Activated CD4-positive, alpha-beta T cell treated with anti-CD3 and anti-CD28 coated beads, Interleukin-2, amount 50 U/mL, for 16 hours (primary cell): ENCODE measurements around the gene SMIM36.
"Not testable (repeated sequence)": the region's sequence is repeated elsewhere in the genome, so short reads cannot be mapped to it uniquely, and the experiment has no call there.

Source experiments
- DNase-seq: peaks from one replicate; pipeline ENCODE4 v3.0.0-alpha.2; 2020

Gene SMIM36

DNA sequence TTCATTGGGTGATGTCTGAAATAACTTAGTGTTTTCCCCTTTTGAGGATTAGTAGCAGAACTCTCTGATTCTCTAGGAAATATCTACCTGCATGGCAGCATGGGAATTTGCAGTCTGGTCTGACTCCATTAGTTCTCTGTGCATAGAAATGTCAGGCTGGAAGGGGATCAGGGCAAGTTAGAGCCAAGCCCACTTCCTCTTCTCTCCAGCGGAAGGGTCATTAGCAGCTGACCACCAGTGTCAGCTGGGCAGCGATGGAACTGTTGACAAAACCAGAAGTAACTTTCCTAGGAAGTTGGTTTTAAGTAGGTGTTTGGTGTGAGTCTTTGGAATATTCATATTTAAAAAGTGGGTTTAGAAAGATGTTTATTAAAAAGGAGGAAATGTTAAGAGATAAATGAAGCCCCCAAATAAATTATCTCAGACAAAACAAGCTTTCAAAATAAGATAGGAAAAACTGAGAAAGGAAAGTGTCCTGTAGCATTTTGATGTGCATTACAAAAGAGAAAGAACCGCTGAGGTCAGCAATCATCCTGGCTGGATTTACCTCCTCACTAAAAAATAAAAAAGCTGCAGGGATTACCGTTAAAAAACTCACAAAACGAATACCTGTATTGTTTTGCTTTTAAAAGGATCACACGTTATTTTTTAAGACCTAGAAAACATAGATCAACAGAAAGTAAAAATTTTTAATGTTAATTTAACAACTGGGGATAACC lies 57.3 kb downstream of the SMIM36 start:
- DNase-seq, result no peak

DNA sequence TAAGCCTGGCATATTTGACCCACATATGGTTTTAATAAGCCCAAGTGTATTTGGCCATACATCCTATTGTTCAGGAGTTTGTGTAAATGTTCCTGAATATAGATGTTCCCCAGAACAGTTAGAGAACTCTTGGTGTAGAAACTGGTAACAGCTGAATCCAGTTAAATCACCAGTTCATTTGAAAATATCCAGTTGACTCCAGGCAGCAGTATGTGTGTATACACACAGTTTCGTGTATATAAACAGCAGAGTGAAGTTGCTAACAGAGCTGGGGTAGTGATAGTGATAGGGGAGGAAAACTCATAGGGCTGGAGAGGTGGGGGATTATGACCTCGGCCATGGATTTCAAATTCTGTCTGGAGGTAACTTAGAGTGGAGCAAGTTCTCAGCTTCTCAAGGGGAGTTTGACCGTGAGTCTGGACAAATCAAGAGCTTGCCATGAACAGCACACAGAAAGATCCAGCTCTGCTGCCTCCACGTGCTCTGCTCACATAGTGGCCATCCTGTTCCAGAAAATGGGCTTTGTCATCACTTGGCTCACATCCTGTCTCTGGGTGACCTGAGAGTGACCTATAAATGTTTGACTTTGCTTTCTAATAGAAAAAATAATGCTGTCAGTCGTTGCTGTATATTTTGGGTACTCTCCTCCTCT lies 59.0 kb downstream of the SMIM36 start:
- DNase-seq, result no peak

DNA sequence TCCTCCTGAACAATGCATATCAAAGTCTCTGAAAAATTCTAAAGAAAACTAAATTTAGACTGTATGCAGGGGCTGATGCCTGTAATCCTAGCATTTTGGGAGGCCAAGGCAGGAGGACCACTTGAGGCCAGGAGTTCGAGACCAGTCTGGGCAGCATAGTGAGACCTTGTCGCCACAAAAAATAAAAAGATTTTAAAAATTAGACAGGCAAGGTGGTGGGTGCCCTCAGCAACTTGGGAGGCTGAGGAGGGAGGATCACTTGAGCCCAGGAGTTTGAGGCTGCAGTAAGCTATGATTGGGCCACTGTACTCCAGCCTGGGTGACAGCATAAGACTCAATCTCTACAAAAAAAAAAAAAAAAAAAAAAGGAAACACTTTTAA lies 59.5 kb downstream of the SMIM36 start:
- no peak for DNase-seq

DNA sequence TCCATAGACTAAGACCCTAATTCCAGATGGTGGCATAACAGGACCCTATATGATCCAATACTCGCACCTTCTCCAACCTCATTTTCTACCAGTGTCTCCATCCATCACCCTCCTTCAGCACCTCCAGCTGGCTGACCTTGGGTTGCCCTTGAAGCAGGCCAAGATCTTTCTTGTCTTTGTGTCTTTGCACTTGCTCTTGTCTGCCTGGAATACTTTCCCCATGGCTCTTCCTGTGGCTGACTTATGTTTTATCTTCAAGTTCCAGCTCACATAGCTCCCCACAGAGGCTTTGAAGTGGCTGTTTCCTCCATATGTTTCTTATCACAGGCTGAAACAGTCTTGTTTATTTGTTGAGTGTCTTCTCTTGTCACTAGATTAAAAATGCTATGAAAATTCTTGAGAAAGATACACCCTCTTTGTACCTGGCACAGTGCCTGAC lies 60.0 kb downstream of the SMIM36 start:
- no peak for DNase-seq

DNA sequence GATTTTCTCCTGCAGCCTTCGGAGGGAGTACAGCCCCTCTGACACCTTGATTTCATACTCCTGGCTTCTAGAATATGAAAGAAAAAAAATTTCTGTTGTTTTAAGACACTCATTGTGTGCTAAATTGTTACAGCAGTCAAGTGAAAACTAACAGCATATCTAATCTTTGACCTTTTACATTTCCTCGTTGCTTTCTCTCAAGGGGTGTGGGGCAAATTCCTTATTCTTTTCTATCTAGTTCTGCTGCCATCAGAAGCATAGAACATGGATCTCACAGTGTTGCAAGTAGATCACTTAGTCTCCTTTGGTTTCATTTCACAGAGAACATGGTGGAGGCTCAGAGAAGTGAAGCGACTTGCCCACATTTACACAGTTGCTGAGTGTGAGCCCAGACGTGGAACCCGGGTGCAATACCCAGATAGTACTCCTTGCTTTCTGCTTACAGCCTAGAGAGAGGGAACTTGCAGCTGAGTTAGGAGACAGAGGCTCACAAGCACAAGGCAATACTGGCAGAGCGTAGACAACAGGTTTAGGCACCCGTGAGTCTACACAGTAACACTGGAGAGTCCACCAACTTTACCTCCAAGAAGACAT lies 60.9 kb downstream of the SMIM36 start:
- DNase-seq, result no peak

DNA sequence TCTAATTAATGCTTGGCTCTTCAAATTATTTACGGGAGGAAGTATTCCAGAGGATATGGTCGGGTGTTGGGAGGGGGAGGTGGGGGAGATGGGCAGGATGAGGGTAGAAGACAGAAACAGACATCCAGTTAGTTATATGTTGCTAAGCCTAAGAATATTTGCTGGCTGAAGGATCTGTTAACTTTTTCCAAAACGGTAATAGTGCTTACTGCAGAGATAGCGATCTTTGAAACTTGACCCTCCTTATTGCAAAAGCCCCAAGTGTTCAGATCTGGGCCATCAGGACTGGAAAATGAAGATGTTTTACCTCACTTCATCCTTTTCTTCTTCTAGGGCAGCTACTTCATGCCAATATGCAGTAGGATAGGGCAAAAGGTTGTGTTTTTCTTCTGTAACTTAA lies 62.6 kb downstream of the SMIM36 start:
- no peak for DNase-seq

DNA sequence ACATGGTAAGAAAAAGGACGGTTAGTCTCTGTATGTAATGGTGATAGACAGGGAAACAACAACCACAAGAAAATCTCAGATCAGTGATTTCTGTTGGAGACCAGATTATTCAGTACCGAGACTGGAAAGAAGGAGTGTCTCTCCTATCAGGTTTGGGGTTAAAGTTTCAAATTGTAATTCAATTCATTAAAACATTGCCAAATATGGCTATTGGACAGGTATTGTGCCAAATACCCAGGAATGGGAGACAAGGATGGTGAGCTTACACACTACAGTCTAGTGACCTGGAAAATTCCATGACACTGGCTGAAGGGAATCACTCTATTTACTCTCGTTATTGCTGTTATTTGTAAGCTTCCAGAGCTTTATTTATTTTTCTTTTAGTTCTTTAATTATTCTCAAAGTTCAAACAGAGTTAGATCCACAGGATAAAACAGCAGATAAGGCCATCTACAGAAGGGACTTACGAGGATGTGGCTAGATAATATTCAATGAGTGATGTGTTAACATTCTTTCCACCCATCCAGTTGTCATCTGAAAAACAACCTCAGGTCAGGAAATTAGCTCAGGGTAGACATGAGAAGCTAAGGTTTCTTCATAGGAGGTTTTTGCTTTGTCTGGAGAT lies 64.6 kb downstream of the SMIM36 start:
- no peak for DNase-seq

DNA sequence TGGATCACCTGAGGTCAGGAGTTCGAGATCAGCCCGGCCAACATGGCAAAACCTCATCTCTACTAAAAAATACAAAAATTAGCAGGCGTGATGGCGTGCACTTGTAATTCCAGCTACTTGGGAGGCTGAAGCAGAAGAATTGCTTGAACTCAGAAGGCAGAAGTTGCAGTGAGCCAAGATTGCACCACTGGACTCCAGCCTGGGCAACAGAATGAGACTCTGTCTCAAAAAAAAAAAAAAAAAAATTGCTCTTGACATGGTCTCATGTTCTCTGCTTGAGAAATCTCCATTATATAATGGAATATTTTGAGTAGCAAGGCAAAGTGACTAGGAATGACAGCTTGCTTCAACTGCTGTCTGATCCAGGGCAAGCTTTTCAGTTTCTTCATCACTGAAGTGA lies 65.2 kb downstream of the SMIM36 start:
- not testable (repeated sequence) for DNase-seq

DNA sequence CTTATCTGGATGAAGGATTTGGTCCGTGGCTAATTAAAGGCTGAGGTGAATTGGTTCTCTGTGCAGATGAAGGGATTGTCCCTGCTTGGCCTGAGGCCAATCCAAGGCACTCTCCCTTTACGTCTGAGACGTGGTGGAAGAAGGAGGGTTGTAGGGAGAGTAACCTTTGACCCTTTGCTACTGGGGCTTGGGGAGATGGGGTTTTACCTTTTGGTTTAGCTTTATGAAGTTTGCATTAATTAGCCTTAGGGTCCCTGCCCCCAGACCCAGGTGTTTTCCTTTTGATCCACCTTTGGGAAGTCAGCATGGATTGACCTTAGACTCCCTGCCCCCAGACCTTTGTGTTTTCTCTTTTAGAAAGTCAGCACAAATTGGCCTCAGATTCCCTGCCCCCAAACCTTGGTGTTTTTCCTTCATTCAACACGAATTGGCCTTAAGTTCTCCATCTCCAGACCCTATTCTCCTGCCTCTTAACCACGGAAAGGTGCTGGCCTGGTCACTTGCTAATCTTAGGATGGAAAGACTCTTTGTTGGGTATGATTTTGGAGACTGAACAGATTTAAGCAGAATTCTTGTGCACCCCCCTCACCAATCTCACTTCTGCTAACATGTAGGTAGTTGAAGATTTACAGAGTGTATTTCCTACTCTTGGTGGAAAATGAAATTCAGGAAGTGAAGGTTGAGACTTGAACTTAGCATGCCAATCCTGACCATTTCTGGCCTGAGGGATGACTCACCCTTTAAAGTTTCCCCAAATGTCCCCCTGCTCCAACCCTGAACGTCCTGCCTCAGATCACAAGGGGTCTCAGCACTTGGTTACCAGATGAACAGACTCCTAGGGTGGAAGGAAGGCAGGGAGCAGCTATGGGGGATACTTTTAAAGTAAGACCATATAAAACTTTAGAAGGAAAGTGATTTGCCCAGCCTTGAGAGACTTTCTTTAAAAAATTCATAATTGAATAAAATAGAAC lies 66.5 kb downstream of the SMIM36 start:
- DNase-seq, result no peak

DNA sequence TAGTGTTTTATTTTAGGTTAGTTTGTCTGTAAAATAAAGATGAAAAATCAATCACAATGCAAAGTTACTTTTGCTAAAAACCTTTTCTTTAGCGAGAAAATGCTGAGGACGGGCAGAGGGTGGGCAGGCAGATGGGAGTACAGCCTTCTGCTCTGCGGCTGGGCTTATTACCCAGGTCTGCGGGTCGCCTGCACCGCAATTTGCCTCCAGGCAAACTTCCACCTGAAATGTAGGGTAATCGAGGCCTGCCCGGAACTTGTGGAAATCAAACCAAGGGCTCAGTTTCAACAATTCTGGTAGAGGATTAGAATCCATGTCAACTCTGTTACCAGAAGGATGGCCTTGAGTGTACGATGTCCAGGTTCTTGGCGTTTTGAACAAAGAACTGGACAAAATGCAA lies 67.3 kb downstream of the SMIM36 start:
- no peak for DNase-seq

DNA sequence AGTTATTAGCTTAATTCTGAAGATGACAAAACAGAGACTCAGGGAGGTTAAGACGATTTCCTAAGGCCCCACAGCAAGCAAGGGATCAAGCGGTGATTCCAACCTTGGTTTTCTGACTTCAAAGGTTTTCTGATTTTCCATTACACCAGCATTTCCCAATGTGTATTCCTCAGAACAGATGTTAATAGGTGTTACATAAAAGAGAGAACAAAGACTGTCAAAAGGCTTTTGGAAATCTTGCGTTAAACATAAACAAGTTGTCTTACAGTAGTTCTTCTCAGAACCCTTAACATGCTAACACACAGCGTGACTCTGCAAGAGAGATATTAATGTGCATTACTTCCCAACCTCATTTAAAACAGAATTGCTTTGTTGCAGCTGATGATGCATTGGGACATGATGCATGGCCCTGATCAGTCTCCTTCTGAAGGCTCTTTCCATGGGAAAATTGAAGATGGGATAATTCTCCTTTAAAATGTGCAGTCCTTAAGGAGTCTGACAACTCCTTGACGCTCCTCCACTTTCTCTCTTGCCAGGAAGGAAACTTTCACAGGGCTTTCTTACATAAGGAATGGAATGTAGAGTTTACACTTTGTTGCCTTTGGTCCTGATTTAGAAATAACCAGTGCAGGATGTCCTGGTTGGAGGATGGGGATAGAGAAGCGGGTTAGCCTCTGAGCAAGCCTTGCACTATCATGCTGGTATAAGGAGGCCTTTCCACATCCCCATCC lies 68.1 kb downstream of the SMIM36 start:
- DNase-seq, result no peak

DNA sequence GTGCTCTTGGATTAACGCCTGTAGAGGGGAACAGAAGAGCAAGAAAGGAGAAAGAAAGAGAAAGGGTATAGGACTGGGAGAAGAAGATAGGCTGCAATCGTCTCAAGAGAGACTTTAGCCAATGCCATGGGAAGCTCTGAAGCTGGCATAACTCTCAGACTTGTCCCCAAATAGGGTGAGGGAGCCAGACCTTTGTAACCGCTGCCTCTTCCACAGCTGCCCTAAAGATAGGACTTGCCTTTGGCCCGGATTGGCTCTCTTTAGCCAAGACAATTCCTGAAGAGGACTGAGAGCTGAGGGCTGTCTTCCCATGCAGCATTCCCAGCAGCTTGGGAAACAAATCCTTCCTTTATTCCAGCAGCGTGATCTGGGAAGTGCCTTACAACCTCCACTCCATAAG lies 68.8 kb downstream of the SMIM36 start:
- DNase-seq, result no peak

DNA sequence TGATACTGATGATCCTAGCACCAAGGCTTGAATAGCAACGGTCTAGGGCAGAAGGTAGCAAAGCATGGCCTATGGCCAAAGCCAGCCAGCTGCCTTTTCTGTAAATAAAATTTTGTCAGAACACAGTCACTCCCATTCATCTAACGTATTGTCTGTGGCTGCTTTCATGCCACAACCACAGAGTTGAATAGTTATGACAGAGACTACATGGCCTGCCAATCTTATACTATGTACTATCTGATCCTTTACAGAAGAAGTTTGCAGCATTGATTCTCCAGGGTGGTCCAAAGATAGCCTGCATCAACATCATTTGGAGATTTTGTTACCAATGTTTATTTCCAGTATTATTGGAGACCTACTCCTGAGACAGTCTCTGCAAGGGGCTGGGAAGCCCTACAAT lies 69.7 kb downstream of the SMIM36 start:
- no peak for DNase-seq

DNA sequence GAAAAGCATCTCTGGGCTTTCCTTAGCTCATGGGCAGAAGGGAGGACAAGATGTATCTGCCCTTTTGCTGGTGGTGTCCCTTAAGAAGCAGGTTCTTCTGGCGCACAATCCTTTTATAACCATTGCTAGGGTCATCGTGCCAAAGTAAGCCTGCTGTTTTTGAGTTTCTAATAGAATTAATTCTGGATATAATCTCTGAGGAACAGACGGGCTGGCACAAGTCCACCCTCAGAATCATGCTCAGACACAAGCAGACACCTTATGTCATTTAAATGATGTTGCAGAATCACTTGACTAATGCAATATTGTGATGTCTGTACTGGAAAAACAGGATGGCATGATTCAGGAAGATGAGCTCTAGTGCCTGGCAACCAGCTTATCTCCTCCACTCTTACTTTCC lies 70.9 kb downstream of the SMIM36 start:
- DNase-seq, result no peak

DNA sequence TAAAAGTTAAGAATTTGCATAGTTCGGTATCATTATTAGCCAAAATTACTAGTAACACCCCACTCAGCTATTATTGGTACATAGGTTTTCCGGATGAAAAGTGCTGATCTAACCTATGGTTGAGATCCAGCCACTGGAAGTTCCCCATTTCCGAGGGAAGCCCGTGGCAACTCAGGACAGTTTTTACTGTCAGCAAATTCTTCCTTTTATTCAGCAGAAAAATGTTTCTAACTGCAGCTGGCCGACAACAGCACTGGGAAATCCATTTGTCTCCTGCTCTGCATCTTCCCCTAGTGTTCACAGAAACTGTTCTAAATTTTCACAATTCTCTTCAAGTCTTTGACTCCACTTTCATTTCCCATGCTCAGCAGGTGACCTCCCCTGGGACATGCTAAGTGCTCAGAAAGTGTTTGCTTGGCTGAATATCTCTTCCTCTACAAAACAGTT lies 74.1 kb downstream of the SMIM36 start:
- DNase-seq, result no peak

DNA sequence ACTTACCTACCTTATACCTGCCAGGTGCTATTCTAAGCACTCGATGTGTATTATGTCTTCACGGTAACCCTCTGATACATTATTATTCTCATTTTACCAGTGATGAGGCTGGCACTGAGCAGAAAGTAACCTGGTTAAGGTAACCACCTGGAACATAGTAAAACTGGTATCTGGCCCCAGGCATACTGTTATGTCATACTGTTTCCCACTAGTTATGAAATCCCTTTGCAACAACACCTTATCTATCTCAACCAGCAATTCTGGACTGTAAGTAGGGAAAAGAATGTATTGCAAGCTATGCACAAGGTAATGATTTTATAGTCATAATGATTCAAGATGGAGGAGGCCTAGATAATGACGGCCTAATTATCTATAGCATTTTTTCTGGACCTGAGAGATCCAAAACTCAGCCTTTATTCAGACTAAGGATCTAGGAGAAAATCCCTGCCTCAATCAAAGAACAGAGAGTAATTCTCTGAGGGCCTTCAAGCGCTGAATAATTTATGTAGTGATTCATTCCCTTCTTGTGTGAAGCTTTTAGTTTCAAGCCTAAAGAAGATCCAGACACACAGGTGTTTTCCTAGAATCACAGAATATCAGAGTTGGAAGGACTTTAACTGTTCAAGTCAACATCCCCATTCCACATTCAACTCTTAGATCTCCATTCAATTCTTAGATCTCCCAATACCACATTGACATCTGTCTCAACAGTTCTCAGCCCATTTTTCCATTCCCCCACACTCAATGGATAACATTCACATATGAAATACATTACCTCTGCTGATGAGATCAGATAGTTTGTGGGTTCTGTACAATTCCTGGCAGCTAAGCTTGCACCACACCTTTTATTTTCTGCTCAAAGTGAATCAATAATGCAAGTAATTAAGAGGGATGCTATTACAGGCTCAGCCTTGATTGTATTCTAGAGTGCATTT lies 74.8 kb downstream of the SMIM36 start:
- DNase-seq, result no peak

DNA sequence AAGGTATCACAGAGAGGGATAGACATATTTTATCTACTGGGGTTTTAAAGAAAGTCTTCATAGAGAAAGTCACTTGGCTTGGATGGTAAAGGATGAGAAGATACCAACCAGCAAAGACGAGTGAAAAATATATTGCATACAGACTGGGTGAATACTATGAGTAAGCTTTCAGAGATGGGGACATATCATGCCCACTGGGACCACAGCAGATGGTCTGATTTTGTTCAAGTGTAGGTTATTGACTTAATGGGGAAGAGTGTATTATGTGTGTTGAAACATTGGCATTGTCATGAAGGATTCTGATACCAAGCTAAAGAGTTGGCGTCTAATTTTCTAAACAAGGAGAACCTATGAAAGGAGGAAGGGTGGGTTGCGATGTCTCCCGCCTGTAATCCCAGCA lies 75.8 kb downstream of the SMIM36 start:
- DNase-seq, result no peak

DNA sequence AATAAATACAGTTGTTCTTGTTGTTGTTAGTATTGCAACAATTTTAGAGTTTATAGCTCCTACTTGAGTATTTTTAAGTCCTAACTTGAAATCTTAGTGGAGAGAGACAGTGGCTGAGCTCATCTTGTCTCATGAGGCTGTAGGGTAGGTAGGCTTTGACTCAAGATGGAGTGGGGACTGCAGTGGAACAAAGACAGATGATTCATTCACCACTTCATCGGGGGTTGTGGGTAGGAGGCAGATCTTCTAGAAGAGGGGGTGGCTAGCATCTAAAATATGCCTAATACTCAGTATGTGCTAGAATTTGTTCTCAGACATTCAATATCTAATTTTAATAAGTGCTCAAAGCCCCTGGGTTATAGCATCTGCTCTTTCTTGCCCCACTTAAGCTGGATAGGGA lies 76.5 kb downstream of the SMIM36 start:
- peak; percentile 24 for DNase-seq

DNA sequence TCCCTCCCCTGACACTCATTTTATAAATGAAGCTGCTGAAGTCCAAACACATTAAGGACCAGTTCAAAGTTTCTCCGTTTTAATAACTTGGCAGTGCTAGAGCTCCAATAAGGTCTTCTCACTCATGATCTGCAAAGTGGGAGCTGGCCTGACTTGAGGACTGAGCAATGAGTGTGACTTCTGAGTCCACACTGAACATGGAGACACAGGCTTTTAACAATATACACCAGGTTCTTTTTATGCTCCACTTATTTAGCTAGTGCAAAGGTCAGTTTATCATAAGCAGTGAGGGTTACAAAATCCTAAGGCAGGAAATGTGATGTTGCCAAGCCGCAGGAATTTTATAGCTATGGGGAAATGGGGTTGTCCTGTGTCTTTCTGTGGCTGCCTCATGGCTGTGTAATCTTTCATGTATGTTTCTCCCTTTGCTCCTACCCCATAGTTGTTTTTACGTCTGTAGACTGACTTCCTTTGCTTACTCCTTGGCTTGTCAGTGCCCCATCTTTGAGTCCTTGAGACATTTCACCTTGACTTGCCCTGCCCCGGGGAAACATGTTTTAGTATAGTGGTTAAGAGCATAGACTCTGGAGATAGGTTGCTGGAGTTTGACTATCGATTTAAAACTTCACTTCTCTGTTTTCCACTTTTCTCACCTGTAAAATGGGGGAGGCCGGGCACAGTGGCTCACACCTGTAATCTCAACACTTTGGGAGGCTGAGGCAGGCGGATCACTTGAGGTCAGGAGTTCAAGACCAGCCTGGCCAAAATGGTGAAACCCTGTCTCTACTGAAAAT lies 77.4 kb downstream of the SMIM36 start:
- DNase-seq, result no peak
